ENCODE data around the gene HSPG2. TPM values are rescaled to one million over a fixed set of nuclear protein-coding genes. Genes with fewer than 3 reads are reported as not detected.

HSPG2 gene
- total and polyA plus RNA-seq, 2 of the 13 experiments (the other 11 are each of a cell fraction or from before 2014, with no cell fraction given) = 9.1 to 13.1 TPM

DNA sequence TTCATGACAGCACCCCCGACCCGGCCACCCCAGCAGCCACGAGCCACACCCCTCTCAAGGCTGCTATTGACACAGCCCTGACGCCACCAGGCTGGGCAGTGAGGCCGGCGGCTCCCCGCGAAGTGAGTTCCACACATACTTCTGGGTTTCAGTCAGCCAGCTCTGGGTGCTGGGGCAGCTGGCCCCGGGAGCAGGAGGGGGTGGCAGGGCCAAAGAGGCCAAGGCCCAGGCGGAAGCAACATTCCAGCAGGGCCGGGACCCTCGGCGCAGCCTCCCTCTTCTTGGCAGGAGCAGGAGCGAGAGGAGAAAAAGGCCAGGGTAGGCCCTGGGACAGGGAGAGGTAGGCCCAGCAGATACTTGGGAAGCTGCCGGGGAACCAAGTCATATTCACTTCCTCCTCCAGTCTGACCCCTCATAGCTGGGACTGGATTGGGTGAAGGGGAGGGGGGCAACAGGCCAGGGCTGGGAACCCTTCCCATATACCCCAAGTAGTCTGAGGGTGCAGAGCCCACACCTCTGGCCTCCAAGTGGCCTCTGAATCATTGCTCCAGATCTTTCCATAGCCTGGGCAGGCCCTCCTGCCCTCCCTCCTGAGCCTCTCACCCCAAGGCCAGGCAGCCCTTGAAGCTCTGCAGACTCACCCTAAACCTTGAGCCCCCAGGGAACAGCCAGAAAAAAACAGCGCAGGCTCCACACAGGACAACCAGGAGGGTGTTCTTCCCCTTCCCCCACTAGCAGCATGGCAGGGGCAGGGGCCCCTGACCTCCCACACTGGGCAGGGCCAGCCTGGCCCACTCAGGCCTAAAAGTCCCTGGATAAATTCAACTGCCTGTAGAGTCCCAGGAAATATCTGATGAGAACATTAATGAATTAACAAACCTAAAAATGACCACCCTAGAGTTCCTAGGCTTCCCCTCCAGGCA is 5.7 kb downstream of the HSPG2 start (continued):
- 0 out of 2 replicates have a peak, but pooled peaks have one; percentile 44 for TF ChIP-seq DZIP1 (CRISPR knock-in tag; IDR thresholded peaks at IDR 0.05)
- TF ChIP-seq HES4 (CRISPR knock-in tag; IDR thresholded peaks at IDR 0.05; ENCODE audit: borderline replicate concordance) = no peak
- TF ChIP-seq NR3C1 (CRISPR knock-in tag; IDR thresholded peaks at IDR 0.05) = no peak
- peak; percentile 31; the same call in 1 of the 2 replicates for TF ChIP-seq PHF8 (CRISPR knock-in tag; IDR thresholded peaks at IDR 0.05)
- TF ChIP-seq RXRB (CRISPR knock-in tag; IDR thresholded peaks at IDR 0.05; ENCODE audit: borderline replicate concordance) = peak; percentile 74; the same call in 1 of the 2 replicates
- no peak for TF ChIP-seq ZNF780A (CRISPR knock-in tag; IDR thresholded peaks at IDR 0.05)
- TF ChIP-seq ATF1 (CRISPR knock-in tag; IDR thresholded peaks at IDR 0.05) = no peak
- TF ChIP-seq ZSCAN21 (CRISPR knock-in tag; IDR thresholded peaks at IDR 0.05; ENCODE audit: borderline replicate concordance) = no peak
- TF ChIP-seq RFX1 (IDR thresholded peaks at IDR 0.05) = no peak
- TF ChIP-seq, protein P1, sequence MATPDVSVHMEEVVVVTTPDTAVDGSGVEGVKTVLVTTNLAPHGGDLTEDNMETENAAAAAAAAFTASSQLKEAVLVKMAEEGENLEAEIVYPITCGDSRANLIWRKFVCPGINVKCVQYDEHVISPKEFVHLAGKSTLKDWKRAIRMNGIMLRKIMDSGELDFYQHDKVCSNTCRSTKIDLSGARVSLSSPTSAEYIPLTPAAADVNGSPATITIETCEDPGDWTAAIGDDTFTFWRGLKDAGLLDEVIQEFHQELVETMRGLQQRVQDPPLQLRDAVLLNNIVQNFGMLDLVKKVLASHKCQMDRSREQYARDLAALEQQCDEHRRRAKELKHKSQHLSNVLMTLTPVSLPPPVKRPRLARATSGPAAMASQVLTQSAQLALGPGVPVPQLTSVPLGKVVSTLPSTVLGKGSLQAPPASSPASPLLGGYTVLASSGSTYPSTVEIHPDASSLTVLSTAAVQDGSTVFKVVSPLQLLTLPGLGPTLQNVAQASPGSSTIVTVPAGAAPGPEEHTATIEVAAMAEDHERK (CRISPR knock-in tag; IDR thresholded peaks at IDR 0.05; ENCODE audit: low read depth) = no peak
- TF ChIP-seq PAWR (CRISPR knock-in tag; IDR thresholded peaks at IDR 0.05; ENCODE audit: borderline replicate concordance) = no peak
- no peak for TF ChIP-seq NCOA5 (CRISPR knock-in tag; IDR thresholded peaks at IDR 0.05)
- no peak for TF ChIP-seq NFKBIZ (CRISPR knock-in tag; IDR thresholded peaks at IDR 0.05)
- TF ChIP-seq RAD21 (CRISPR knock-in tag; IDR thresholded peaks at IDR 0.05) = no peak
- TF ChIP-seq, protein P2, sequence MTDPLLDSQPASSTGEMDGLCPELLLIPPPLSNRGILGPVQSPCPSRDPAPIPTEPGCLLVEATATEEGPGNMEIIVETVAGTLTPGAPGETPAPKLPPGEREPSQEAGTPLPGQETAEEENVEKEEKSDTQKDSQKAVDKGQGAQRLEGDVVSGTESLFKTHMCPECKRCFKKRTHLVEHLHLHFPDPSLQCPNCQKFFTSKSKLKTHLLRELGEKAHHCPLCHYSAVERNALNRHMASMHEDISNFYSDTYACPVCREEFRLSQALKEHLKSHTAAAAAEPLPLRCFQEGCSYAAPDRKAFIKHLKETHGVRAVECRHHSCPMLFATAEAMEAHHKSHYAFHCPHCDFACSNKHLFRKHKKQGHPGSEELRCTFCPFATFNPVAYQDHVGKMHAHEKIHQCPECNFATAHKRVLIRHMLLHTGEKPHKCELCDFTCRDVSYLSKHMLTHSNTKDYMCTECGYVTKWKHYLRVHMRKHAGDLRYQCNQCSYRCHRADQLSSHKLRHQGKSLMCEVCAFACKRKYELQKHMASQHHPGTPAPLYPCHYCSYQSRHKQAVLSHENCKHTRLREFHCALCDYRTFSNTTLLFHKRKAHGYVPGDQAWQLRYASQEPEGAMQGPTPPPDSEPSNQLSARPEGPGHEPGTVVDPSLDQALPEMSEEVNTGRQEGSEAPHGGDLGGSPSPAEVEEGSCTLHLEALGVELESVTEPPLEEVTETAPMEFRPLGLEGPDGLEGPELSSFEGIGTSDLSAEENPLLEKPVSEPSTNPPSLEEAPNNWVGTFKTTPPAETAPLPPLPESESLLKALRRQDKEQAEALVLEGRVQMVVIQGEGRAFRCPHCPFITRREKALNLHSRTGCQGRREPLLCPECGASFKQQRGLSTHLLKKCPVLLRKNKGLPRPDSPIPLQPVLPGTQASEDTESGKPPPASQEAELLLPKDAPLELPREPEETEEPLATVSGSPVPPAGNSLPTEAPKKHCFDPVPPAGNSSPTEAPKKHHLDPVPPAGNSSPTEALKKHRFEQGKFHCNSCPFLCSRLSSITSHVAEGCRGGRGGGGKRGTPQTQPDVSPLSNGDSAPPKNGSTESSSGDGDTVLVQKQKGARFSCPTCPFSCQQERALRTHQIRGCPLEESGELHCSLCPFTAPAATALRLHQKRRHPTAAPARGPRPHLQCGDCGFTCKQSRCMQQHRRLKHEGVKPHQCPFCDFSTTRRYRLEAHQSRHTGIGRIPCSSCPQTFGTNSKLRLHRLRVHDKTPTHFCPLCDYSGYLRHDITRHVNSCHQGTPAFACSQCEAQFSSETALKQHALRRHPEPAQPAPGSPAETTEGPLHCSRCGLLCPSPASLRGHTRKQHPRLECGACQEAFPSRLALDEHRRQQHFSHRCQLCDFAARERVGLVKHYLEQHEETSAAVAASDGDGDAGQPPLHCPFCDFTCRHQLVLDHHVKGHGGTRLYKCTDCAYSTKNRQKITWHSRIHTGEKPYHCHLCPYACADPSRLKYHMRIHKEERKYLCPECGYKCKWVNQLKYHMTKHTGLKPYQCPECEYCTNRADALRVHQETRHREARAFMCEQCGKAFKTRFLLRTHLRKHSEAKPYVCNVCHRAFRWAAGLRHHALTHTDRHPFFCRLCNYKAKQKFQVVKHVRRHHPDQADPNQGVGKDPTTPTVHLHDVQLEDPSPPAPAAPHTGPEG (CRISPR knock-in tag; IDR thresholded peaks at IDR 0.05) = no peak
- no peak for TF ChIP-seq ZFAT (CRISPR knock-in tag; conservative IDR thresholded peaks at IDR 0.05)
- TF ChIP-seq ELF4 (CRISPR knock-in tag; IDR thresholded peaks at IDR 0.05; ENCODE audit: borderline replicate concordance) = no peak
- 0 out of 2 replicates have a peak, but pooled peaks have one; percentile 18 for TF ChIP-seq MTF2 (CRISPR knock-in tag; IDR thresholded peaks at IDR 0.05; ENCODE audit: borderline replicate concordance)
- no peak for TF ChIP-seq ZNF703 (CRISPR knock-in tag; IDR thresholded peaks at IDR 0.05; ENCODE audit: borderline replicate concordance)
- peak; percentile 41; the same call in 1 of the 2 replicates for TF ChIP-seq KMT2A (CRISPR knock-in tag; IDR thresholded peaks at IDR 0.05)
